ENCODE results near the gene UBE2QL1.

DNA sequence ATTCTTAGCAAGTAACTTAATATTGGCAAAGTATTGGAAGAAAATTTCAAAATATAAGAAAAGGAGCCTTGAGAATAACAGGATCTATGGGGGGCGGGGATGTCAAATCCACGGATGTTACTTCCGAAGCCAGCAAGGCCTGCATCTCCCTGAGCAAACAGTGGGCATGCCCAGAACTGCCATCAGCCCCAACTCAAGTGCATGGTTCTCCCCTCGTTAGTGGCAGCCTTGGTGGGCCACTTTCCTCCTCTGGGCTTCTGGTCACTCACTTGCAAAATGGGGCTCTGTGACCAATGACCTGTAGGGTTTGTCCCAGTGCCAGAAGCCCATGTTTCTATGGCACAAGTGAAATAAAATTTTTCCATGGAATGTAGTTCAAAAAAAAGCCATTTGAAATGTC lies 43.1 kb upstream of the UBE2QL1 start:
- TF ChIP-seq, protein P1, sequence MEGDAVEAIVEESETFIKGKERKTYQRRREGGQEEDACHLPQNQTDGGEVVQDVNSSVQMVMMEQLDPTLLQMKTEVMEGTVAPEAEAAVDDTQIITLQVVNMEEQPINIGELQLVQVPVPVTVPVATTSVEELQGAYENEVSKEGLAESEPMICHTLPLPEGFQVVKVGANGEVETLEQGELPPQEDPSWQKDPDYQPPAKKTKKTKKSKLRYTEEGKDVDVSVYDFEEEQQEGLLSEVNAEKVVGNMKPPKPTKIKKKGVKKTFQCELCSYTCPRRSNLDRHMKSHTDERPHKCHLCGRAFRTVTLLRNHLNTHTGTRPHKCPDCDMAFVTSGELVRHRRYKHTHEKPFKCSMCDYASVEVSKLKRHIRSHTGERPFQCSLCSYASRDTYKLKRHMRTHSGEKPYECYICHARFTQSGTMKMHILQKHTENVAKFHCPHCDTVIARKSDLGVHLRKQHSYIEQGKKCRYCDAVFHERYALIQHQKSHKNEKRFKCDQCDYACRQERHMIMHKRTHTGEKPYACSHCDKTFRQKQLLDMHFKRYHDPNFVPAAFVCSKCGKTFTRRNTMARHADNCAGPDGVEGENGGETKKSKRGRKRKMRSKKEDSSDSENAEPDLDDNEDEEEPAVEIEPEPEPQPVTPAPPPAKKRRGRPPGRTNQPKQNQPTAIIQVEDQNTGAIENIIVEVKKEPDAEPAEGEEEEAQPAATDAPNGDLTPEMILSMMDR (IDR thresholded peaks at IDR 0.05) = no peak
- no peak for TF ChIP-seq POLR2A (IDR thresholded peaks at IDR 0.05)

Measured in body of pancreas (tissue), 4 donors.